Thoracic aorta (tissue), 2 donors: Measurements from ENCODE around the gene PRLR. TPM values are rescaled to one million over a fixed set of nuclear protein-coding genes. Genes with fewer than 3 reads are reported as not detected.

Source experiments
- ATAC-seq: fragments of 150-250 bp; one replicate; pipeline ENCODE4 v1.8.0; 2017; ENCODE audit warnings: low read depth; ENCODE audit not compliant: insufficient number of reproducible peaks, low FRiP score
- DNase-seq: peaks from one replicate; pipeline ENCODE4 v3.0.0-alpha.2; 2020; ENCODE audit warnings: low spot score
- H3K27ac ChIP-seq, 2 donors: fragments of 200-600 bp; sonication (generic); 1 replicate in 1 of 2; 2 replicates in 1 of 2; pipeline ENCODE4 v1.5.1; 2016; ENCODE audit warnings: mild to moderate bottlenecking in 2 of 2, moderate library complexity in 2 of 2
- H3K27me3 ChIP-seq: fragments of 200-600 bp; sonication (generic); replicated peaks from 2 replicates; pipeline ENCODE4 v1.6.0; 2016; ENCODE audit warnings: mild to moderate bottlenecking; ENCODE audit not compliant: insufficient read depth
- H3K36me3 ChIP-seq: fragments of 200-600 bp; sonication (generic); one replicate; pipeline ENCODE4 v1.5.1; 2016
- H3K4me1 ChIP-seq, 2 donors: fragments of 200-600 bp; sonication (generic); 1 replicate in 1 of 2; 2 replicates in 1 of 2; pipeline versions ENCODE4 v1.5.1 to v1.6.0; 2016; ENCODE audit warnings: low read depth in 2 of 2, mild to moderate bottlenecking in 1 of 2; ENCODE audit not compliant: control insufficient read depth in 1 of 2
- H3K4me3 ChIP-seq: fragments of 200-600 bp; sonication (generic); 2 replicates; pipeline ENCODE4 v1.5.1; 2016; ENCODE audit warnings: mild to moderate bottlenecking
- H3K9me3 ChIP-seq: fragments of 200-600 bp; sonication (generic); 2 replicates; pipeline ENCODE4 v1.5.1; 2016
- total RNA-seq, 2 donors: library from RNA; depleted of rRNA; stranded (reverse); fragments of >200 nt; gene quantifications; one replicate each; pipeline versions ENCODE4 v1.1.0 to v1.2.3, GENCODE V29; 2016
- TF ChIP-seq, protein P1 (sequence below): fragments of 200-600 bp; sonication (generic); IDR thresholded peaks from one replicate; pipeline ENCODE4 v1.5.1; 2019; ENCODE audit warnings: antibody characterized with exemption

PRLR gene
- total RNA-seq, 2 donors from 2014 or later = 0.71 to 2.6 TPM

DNA sequence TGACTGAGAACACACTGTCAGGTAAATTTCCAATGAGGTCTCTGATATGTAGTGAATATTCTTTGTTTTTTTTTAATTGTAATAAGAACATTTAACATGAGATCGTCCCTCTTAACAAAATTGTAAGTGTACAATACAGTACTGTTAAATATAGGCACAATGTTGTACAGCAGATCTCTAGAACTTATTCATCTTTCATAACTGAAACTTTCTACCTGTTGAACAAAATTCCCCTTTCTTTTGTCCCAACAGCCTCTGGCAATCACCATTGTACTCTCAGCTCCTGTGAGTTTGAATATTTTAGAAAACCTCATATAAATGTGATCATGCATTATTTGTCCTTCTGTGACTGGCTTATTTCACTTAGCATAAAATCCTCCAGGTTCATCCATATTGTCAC, 10.6 kb upstream of the PRLR start:
- no peaks in the 10 kb centered on the region for H3K36me3 ChIP-seq
- no peak for ATAC-seq
- TF ChIP-seq, protein P1, sequence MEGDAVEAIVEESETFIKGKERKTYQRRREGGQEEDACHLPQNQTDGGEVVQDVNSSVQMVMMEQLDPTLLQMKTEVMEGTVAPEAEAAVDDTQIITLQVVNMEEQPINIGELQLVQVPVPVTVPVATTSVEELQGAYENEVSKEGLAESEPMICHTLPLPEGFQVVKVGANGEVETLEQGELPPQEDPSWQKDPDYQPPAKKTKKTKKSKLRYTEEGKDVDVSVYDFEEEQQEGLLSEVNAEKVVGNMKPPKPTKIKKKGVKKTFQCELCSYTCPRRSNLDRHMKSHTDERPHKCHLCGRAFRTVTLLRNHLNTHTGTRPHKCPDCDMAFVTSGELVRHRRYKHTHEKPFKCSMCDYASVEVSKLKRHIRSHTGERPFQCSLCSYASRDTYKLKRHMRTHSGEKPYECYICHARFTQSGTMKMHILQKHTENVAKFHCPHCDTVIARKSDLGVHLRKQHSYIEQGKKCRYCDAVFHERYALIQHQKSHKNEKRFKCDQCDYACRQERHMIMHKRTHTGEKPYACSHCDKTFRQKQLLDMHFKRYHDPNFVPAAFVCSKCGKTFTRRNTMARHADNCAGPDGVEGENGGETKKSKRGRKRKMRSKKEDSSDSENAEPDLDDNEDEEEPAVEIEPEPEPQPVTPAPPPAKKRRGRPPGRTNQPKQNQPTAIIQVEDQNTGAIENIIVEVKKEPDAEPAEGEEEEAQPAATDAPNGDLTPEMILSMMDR = no peak
- H3K9me3 ChIP-seq = no peaks in the 10 kb centered on the region
- no peak overlapping the region for H3K4me3 ChIP-seq
- DNase-seq = no peak
- H3K4me1 ChIP-seq = no peaks in the 10 kb centered on the region
- no peaks in the 10 kb centered on the region for H3K27me3 ChIP-seq
- H3K27ac ChIP-seq = no peak overlapping the region

DNA sequence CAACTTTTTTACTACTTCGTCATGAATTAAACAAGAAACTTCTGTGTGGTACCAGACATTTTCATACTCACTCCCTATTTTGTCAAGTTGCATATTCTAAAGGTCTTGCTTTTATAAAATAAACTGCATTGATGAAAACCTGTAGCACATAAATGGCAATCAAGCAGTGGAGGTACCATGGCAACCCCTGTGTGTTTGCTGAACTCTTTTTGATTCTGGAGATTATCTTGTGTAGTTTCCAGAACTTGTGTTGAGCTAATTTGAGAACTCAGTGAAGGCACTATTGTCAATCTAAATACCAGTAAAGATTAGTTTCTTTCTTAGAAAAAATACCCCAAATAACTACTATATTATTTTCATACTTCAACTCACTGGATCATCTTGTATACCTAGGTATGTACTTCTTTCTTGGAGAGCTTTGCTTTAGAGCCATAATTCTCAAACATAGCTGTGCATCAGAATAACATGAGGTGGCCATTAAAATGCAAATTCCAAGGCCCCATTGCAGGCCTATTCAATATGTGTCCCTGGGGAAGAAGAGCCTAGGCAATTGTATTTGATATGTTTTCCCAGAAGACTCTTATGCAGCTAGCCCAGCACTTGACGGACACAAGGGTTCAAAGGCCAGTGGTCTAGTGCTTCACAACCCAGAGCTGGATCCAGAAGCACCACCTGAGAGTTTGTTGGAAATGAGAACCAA, 9.8 kb upstream of the PRLR start:
- DNase-seq = no peak
- Histone ChIP-seq H3K27ac (no peak overlapping the region), H3K4me1 (no peaks in the 10 kb centered on the region), H3K36me3 (no peaks in the 10 kb centered on the region), H3K4me3 (no peak overlapping the region), H3K27me3 (no peaks in the 10 kb centered on the region), H3K9me3 (no peaks in the 10 kb centered on the region)
- ATAC-seq = no peak
- TF ChIP-seq, protein P1 = no peak

DNA sequence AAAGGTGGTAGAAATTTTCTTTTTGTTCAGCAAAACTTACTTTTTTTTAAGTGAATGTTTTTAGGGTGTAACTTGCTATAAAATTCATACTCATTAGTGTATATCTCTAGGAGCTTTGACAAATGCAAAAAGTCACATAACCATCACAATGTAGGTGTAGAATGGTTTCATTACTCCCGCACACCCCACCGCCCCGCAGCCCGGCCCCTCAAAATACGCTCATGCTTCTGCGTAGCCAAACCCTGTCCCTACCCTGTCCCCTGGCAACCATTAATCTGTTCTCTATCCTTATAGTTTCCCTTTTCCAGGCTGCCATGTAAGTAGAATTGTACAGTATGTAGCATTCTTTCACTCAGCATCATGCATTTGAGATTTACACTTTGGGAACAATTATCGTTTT, 9.2 kb upstream of the PRLR start:
- Histone ChIP-seq H3K4me1 (no peaks in the 10 kb centered on the region), H3K4me3 (no peak overlapping the region), H3K9me3 (no peaks in the 10 kb centered on the region), H3K27me3 (no peaks in the 10 kb centered on the region), H3K27ac (no peak overlapping the region), H3K36me3 (no peaks in the 10 kb centered on the region)
- no peak for ATAC-seq
- TF ChIP-seq, protein P1 = no peak
- no peak for DNase-seq

DNA sequence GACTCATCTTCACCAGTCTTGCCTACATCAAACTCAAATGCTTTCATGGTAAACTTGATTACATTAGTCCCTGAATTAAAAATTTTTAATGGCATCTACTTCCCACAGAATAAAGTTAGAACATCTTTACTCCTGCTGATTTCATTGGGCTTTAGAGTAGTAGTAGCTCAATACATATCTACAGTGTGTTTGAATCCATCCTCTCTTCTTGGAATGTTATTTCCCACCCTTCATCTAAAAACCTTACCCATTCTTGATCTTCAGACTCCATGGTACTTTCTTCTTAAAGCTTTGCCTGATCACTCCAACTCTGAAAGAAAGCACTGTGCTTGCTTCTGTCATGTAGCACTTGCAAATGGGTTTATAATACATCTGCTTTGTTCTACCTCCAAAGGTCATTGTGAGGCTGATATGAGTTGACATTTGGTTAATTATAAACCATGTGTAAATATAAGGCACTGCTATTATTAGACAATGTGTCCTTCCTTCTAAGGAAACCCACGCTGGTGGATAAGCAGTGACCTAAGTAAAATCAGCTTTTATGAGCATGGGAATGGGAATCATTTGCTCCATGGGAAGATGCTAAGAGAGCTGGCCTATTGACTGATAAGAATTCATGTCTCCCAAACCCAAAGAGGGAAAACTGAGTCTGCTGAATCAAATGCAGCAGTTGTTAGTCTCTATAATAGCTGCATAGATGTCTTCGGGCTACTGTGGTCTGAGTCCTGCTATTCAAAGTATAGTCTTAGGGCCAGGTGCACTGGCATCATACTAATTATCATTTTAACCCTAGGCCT, 7.5 kb upstream of the PRLR start:
- Histone ChIP-seq H3K9me3 (no peaks in the 10 kb centered on the region), H3K4me3 (no peak overlapping the region), H3K4me1 (no peaks in the 10 kb centered on the region), H3K27ac (no peak overlapping the region), H3K27me3 (no peaks in the 10 kb centered on the region), H3K36me3 (no peaks in the 10 kb centered on the region)
- DNase-seq (no peak), ATAC-seq (no peak)
- TF ChIP-seq, protein P1 = no peak

DNA sequence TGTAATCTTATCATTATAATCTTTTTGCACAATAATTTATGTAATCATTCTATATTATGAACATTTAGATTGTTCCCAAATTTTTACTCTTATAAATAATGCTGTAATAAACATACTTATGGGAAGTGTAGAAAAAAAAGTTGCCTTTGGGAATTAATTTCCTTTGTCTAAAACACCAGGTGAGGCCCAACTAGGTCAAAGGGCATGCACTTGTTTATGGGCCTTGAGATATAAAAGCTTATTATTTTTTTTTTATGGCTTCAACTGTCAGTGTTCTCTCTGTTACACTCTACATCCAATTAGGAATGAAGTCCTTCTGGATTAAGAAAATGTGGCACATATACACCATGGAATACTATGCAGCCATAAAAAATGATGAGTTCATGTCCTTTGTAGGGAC, 6.5 kb upstream of the PRLR start:
- Histone ChIP-seq H3K9me3 (no peaks in the 10 kb centered on the region), H3K27me3 (no peaks in the 10 kb centered on the region), H3K4me3 (no peak overlapping the region), H3K36me3 (no peaks in the 10 kb centered on the region), H3K4me1 (no peaks in the 10 kb centered on the region), H3K27ac (no peak overlapping the region)
- DNase-seq (no peak), ATAC-seq (no peak)
- TF ChIP-seq, protein P1 = no peak
